Ishikawa (cell line): Measurements from ENCODE around the gene ABCA2.

Source experiments
- CEBPB ChIP-seq: IDR thresholded peaks from 2 replicates; pipeline ENCODE4 v1.6.1; 2012
- CREB1 ChIP-seq: IDR thresholded peaks from 2 replicates; pipeline ENCODE4 v1.6.1; 2012; ENCODE audit warnings: low read depth
- EGR1 ChIP-seq: IDR thresholded peaks from 2 replicates; pipeline ENCODE4 v1.6.1; 2012
- EP300 ChIP-seq: IDR thresholded peaks from 2 replicates; pipeline ENCODE4 v1.6.1; 2012; ENCODE audit warnings: borderline replicate concordance
- FOXM1 ChIP-seq: IDR thresholded peaks from 2 replicates; pipeline ENCODE4 v1.6.1; 2012; ENCODE audit warnings: low read depth, borderline replicate concordance
- NFIC ChIP-seq: IDR thresholded peaks from 2 replicates; pipeline ENCODE4 v1.6.1; 2012
- RAD21 ChIP-seq: IDR thresholded peaks from 2 replicates; pipeline ENCODE4 v1.6.1; 2012; ENCODE audit warnings: low read depth
- REST ChIP-seq: IDR thresholded peaks from 2 replicates; pipeline ENCODE4 v1.6.1; 2012; ENCODE audit warnings: low read depth, mild to moderate bottlenecking
- TAF1 ChIP-seq: IDR thresholded peaks from 2 replicates; pipeline ENCODE4 v1.6.1; 2012; ENCODE audit warnings: low read depth, mild to moderate bottlenecking
- TCF12 ChIP-seq: IDR thresholded peaks from 2 replicates; pipeline ENCODE4 v1.6.1; 2012; ENCODE audit warnings: low read depth
- TEAD4 ChIP-seq: IDR thresholded peaks from 2 replicates; pipeline ENCODE4 v1.6.1; 2012
- YY1 ChIP-seq: IDR thresholded peaks from 2 replicates; pipeline ENCODE4 v1.6.1; 2012; ENCODE audit warnings: low read depth
- ZBTB7A ChIP-seq: IDR thresholded peaks from 2 replicates; pipeline ENCODE4 v1.6.1; 2012; ENCODE audit warnings: low read depth
- TF ChIP-seq, protein P1 (sequence below): IDR thresholded peaks from 2 replicates; pipeline ENCODE4 v1.6.1; 2012
- TF ChIP-seq, protein P2 (sequence below): IDR thresholded peaks from 2 replicates; pipeline ENCODE4 v1.6.1; 2012

Gene ABCA2

GRCh38 chr9:137045294-137046087, 17.5 kb upstream of the ABCA2 start:
- TF ChIP-seq TCF12 (no peak), FOXM1 (no peak), CEBPB (no peak), REST (no peak), YY1 (no peak), EP300 (no peak), TAF1 (no peak), EGR1 (no peak), RAD21 (no peak), TEAD4 (no peak)
- TF ChIP-seq, protein P1, sequence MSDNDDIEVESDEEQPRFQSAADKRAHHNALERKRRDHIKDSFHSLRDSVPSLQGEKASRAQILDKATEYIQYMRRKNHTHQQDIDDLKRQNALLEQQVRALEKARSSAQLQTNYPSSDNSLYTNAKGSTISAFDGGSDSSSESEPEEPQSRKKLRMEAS = no peak; the same call in 1 of the 2 replicates
- TF ChIP-seq, protein P2, sequence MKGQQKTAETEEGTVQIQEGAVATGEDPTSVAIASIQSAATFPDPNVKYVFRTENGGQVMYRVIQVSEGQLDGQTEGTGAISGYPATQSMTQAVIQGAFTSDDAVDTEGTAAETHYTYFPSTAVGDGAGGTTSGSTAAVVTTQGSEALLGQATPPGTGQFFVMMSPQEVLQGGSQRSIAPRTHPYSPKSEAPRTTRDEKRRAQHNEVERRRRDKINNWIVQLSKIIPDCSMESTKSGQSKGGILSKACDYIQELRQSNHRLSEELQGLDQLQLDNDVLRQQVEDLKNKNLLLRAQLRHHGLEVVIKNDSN = no peak

DNA sequence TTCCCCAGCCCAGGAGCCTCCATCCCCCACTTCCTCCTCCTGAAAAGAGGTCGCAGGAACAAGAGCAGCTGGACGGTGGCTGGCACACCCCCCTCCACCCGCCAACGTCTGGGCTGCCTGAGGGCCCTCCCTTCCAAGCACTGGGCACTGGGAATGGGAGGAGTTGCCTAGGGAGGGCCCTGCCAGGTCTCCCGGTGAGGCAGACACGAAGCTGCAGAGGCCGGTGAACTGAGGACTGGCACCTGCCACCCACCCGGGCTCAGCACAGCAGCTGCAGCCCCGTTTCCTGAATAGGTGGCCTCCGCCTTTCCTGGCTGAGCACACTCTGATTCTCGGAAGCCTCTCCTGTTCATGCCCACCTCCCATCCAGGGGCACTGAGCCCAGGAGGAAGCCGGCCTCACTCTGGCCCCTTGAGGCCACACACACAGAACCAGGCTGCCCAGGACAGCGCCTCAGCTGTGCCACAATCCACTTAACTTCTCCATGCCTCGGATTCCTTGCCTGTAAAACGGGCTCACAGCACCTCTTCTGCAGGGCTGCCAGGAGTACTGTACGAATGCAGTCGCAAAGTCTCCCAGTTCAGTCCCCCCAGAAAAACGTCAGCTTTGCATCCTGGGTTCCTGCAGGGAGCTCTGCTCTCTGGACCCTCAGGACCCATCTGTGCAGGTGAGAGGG, 16.6 kb upstream of the ABCA2 start:
- TF ChIP-seq NFIC = no peak
- TF ChIP-seq TEAD4 = no peak
- TF ChIP-seq, protein P2 = no peak
- no peak for TF ChIP-seq CEBPB
- TF ChIP-seq RAD21 = no peak
- no peak for TF ChIP-seq TCF12
- no peak for TF ChIP-seq EP300
- TF ChIP-seq CREB1 = no peak
- TF ChIP-seq, protein P1 = no peak
- TF ChIP-seq TAF1 = no peak
- TF ChIP-seq YY1 = no peak
- no peak for TF ChIP-seq EGR1

GRCh38 chr9:137044037-137044436, 16.0 kb upstream of the ABCA2 start:
- no peak for TF ChIP-seq REST
- TF ChIP-seq, protein P1 = no peak

- TF ChIP-seq RAD21 (no peak), CREB1 (no peak), NFIC (no peak), TCF12 (no peak), REST (no peak), YY1 (no peak), TAF1 (no peak), EP300 (no peak), FOXM1 (no peak), CEBPB (no peak), TEAD4 (no peak), ZBTB7A (no peak), EGR1 (no peak)
- TF ChIP-seq, protein P2 = no peak
- TF ChIP-seq, protein P1 = no peak
Observed at GRCh38 chr9:137042751-137043727, 15.0 kb upstream of the ABCA2 start.
